Thymus (tissue), 14 donors: ENCODE measurements around the gene PPY. TPM values are rescaled to one million over a fixed set of nuclear protein-coding genes. Genes with fewer than 3 reads are reported as not detected.
A peak's percentile ranks its signal among the peaks of the same experiment; 100 is the strongest.

ENCODE experiments used
- DNase-seq, 9 donors: peaks; one replicate each; pipeline ENCODE4 v3.0.0-alpha.2; 2013; ENCODE audit warnings: low spot score in 9 of 9, low read depth in 6 of 9, missing footprints in 1 of 9
- H3K27ac ChIP-seq, 2 donors: one replicate each; pipeline ENCODE4 v1.5.1; 2013; ENCODE audit warnings: control low read depth in 1 of 2, low read depth in 1 of 2, low read length in 1 of 2, mild to moderate bottlenecking in 1 of 2, moderate library complexity in 1 of 2
- H3K27me3 ChIP-seq, 2 donors: one replicate each; pipeline ENCODE4 v1.5.1; 2013; ENCODE audit warnings: low read length in 1 of 2; ENCODE audit not compliant: control insufficient read depth in 2 of 2, insufficient read depth in 1 of 2
- H3K36me3 ChIP-seq, 2 donors: one replicate each; pipeline ENCODE4 v1.5.1; 2013; ENCODE audit warnings: low read length in 1 of 2, mild to moderate bottlenecking in 1 of 2, moderate library complexity in 1 of 2; ENCODE audit not compliant: control insufficient read depth in 2 of 2, insufficient read depth in 2 of 2
- H3K4me1 ChIP-seq, 2 donors: one replicate each; pipeline ENCODE4 v1.5.1; 2013; ENCODE audit warnings: low read length in 2 of 2; ENCODE audit not compliant: control insufficient read depth in 2 of 2, insufficient read depth in 2 of 2
- H3K4me3 ChIP-seq, 2 donors: one replicate each; pipeline ENCODE4 v1.5.1; 2013; ENCODE audit warnings: low read length in 2 of 2, control low read depth in 1 of 2, mild to moderate bottlenecking in 1 of 2
- H3K9me3 ChIP-seq, 2 donors: one replicate each; pipeline ENCODE4 v1.5.1; 2013; ENCODE audit warnings: low read length in 1 of 2, mild to moderate bottlenecking in 1 of 2; ENCODE audit not compliant: control insufficient read depth in 2 of 2, insufficient read depth in 1 of 2
- WGBS: extraction: QIAGEN DNeasy Blood & Tissue Kit; methylation state at CpG from one replicate; pipeline ENCODE4 v1.1.7; 2013; 5-methylcytosine and 5-hydroxymethylcytosine counted together
- long read RNA-seq, 10 donors: transcript quantifications; one replicate each; lab custom pipeline, GENCODE V29; 2026
- polyA plus RNA-seq: library from polyadenylated mRNA; stranded (reverse); fragments of 200-250 nt; gene quantifications from one replicate; pipeline ENCODE4 v1.2.3, GENCODE V29; 2013
- total RNA-seq: library from RNA; stranded (reverse); fragments of 120-200 nt; gene quantifications from one replicate; pipeline ENCODE4 v1.2.4, GENCODE V29; 2013
- donor health status: healthy.

The PPY gene, protein sequence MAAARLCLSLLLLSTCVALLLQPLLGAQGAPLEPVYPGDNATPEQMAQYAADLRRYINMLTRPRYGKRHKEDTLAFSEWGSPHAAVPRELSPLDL
- total RNA-seq (0.33 TPM), polyA plus RNA-seq (0.71 TPM)
- long read RNA-seq, donor 1, result 0 reads
- long read RNA-seq, donor 2, result 0 reads
- long read RNA-seq, donor 3, result 0 reads
- long read RNA-seq, donor 4, result 0 reads
- long read RNA-seq, donor 5, result 0 reads
- long read RNA-seq, donor 6, partial matches to known transcripts, result 0 of 1 reads
- long read RNA-seq, donor 6, other reads (novel, unspliced or antisense), result 0 of 1 reads
- long read RNA-seq, donor 7, result 0 reads
- long read RNA-seq, donor 8, result 0 reads
- long read RNA-seq, donor 9, result 0 reads
- long read RNA-seq, donor 10, result 0 reads

- H3K4me1 ChIP-seq, result peaks cover 0 to 4% of the 10 kb centered on the region in 2 donors
- 96% methylated on average over 17 of the region's 17 CpGs for whole genome bisulfite sequencing
- DNase-seq, result no peak
- no peaks in the 10 kb centered on the region for H3K36me3 ChIP-seq
- no peaks in the 10 kb centered on the region for H3K9me3 ChIP-seq
- H3K4me3 ChIP-seq, result no peak within 1 kb of the TSS
- peaks cover 10 to 49% of the 10 kb centered on the region in 2 donors for H3K27me3 ChIP-seq
- H3K27ac ChIP-seq, result no peak within 1 kb of the TSS
Measured at GRCh38 chr17:43942051-43942685, at the start of gene PPY. Gene PPY (minus strand): TSS chr17:43942476. CDS start chr17:43941654, 822 bp downstream.

DNA sequence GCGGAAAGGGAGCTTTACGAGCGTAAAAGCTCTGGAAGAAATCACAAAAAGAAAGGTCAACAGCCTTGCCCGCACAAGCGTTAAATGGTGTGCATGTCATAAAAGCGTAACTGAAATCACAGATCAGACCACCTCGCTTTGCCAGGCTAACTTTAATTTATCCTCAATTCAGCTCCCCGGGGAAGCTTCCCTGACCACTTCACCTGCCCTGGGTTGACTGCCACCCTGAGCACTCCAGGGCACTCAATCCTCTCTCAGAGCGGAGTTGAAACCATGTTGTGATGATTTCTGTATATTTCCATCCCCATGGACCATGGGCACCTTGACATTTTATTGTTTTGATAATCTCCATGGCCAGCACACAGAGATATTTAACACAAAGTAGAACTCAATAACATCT lies 46.0 kb upstream of the PPY start:
- H3K4me3 ChIP-seq, result no peak overlapping the region
- DNase-seq, result no peak
- H3K9me3 ChIP-seq, result no peaks in the 10 kb centered on the region
- H3K27ac ChIP-seq, result no peak overlapping the region
- WGBS, result 96% methylated on average over 9 of the region's 9 CpGs
- peaks cover 0 to 4% of the 10 kb centered on the region in 2 donors for H3K4me1 ChIP-seq
- H3K36me3 ChIP-seq, result no peaks in the 10 kb centered on the region
- H3K27me3 ChIP-seq, result peaks cover 17 to 66% of the 10 kb centered on the region in 2 donors

DNA sequence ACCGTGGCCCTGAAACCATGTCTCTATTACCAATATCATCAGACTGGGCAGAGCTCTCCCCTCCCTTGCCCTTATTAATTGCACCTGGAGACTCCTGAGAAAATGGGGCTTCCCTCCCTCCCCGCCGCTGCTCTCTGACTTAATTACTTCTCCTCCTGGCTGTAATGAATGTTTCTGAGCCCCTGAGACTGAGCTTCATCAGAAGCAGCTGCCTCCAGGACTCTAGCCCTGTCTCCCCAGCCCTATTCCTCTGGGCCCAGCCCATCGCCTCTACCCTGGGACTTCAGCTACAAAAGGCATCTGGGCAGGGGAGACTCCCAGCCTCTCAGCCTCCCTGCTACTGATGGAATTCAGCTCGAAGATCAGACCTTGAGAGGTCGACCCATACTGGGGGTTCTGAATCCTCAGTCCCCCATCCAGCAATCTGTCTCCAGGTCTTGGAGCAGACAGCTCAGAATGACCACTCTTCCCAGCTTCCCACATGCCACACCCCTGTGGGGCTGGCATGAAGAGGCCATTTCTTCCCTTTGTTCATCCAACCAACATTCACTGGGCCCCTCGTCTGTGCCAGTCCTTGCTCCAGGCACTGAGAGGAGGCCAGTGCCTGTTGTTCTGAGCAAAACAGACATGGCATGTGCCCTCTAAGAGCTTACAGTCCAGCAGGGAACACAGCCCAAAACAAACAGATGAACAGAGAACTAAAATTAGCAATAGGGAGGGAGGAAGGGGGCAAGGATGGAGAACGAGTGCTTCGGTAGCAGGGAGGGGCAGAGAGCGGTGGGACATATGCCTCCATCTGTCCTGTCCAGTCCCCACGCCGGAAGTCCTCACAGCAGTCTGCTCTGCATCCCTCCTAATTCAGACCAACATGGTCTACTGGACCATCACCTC lies 45.1 kb upstream of the PPY start:
- 83% methylated on average over 12 of the region's 12 CpGs for WGBS
- H3K36me3 ChIP-seq, result no peaks in the 10 kb centered on the region

DNA sequence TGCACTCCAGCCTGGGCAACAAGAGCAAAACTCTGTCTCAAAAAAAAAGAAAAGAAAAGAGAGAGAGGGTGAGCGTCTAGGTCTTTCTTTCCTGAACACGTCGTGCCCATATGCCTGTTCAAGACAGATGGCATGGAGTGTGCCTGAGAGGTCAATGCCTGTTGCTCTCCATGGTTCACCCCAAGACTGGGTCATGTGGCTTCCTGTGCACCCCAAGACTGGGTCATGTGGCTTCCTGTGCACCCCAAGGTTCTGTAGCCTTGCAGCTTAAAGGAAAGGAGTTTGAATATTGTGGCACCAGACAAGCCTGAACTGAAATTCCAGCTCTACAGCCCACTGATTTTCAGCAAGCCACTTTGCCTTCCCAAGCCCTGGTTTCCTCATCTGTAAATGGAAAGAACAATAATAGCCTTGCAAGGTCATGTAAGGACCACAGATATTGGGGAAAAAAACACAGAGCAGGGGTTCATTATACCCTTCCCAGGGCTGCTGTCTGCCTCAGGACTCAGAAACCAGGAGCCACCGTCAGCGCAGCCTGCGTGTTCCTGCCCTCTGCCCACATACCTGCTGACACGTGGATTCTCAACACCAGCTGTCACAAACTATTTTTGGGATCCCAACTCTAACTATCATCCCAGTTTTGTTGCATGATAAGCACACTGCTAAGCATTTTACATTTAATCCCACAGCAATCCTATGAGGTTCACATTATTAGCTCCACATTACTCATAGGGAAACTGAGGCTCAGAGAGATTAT lies 44.1 kb upstream of the PPY start:
- Histone ChIP-seq H3K27me3 (peaks cover 25 to 72% of the 10 kb centered on the region in 2 donors), H3K27ac (no peak overlapping the region), H3K36me3 (no peaks in the 10 kb centered on the region), H3K4me1 (peaks cover 0 to 4% of the 10 kb centered on the region in 2 donors), H3K4me3 (no peak overlapping the region), H3K9me3 (no peaks in the 10 kb centered on the region)
- 93% methylated on average over 7 of the region's 7 CpGs for WGBS
- no peak for DNase-seq

More for the DNA sequence above, 45.1 kb upstream of the PPY start:
- Histone ChIP-seq H3K4me3 (no peak overlapping the region), H3K9me3 (no peaks in the 10 kb centered on the region), H3K4me1 (peaks cover 0 to 4% of the 10 kb centered on the region in 2 donors), H3K27me3 (peaks cover 24 to 67% of the 10 kb centered on the region in 2 donors), H3K27ac (no peak overlapping the region)
- DNase-seq, result no peak

DNA sequence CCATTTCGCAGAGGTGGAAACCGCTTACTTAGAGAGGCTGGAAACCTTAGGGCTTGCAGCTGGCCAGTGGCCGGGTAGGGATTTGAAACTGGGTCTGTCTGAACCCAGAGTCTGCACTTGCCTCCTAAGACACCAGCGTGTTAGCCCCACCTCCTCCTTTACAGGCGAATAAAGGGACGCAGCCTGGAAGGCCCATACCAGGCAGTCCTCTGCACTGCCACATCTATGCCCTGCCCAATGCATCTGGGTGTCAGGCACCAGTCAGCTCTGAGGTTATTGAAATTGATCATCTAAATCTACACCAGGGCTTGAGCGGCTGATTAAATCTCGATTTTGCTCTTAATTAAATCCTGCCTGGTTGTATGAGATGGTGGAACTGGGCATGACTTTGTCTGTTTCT lies 42.2 kb upstream of the PPY start:
- Histone ChIP-seq H3K36me3 (no peaks in the 10 kb centered on the region), H3K27me3 (peaks cover 25 to 75% of the 10 kb centered on the region in 2 donors), H3K4me1 (peaks cover 0 to 4% of the 10 kb centered on the region in 2 donors), H3K27ac (no peak overlapping the region), H3K4me3 (no peak overlapping the region), H3K9me3 (no peaks in the 10 kb centered on the region)
- WGBS, result 95% methylated on average over 8 of the region's 8 CpGs
- DNase-seq, result no peak

- no peak for DNase-seq
Measured at GRCh38 chr17:43983515-43984411, 41.5 kb upstream of the PPY start.

GRCh38 chr17:43983196-43983514 lies 40.9 kb upstream of the PPY start:
- H3K9me3 ChIP-seq, result no peaks in the 10 kb centered on the region
- DNase-seq, result no peak
- peaks cover 25 to 78% of the 10 kb centered on the region in 2 donors for H3K27me3 ChIP-seq
- WGBS, result 21% methylated on average over 5 of the region's 5 CpGs
- H3K4me1 ChIP-seq, result peaks cover 0 to 4% of the 10 kb centered on the region in 2 donors
- H3K36me3 ChIP-seq, result no peaks in the 10 kb centered on the region
- no peak overlapping the region for H3K4me3 ChIP-seq
- no peak overlapping the region for H3K27ac ChIP-seq

More at GRCh38 chr17:43983515-43984411, 41.5 kb upstream of the PPY start:
- Histone ChIP-seq H3K27me3 (peaks cover 25 to 79% of the 10 kb centered on the region in 2 donors), H3K9me3 (no peaks in the 10 kb centered on the region), H3K27ac (no peak overlapping the region), H3K4me1 (peaks cover 0 to 4% of the 10 kb centered on the region in 2 donors), H3K4me3 (peak overlapping the region in 1 of 2 donors; percentile 10), H3K36me3 (no peaks in the 10 kb centered on the region)
- 5% methylated on average over 78 of the region's 78 CpGs for WGBS

DNA sequence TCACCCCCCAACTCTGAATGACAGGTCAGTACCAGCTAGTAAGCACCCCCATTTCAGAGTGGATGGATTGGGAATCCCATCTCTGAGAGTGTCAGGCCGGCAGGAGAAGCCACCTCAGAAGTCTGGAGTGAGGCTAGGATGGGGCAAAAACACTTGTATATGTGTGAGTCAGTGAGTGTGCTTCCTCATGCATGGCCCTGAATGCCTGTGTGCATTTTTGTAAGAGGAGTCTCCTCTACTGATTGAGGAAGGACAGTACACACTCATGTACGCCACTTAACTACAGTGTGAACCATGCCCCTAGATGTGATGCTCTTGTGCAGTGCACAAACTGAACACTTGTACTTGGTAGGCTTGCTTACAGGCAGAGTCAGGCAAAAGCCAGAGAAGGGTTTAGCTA lies 39.9 kb upstream of the PPY start:
- H3K4me3 ChIP-seq, result no peak overlapping the region
- no peaks in the 10 kb centered on the region for H3K36me3 ChIP-seq
- H3K9me3 ChIP-seq, result no peaks in the 10 kb centered on the region
- H3K27me3 ChIP-seq, result peaks cover 25 to 75% of the 10 kb centered on the region in 2 donors
- 93% methylated on average over 2 of the region's 2 CpGs for WGBS
- DNase-seq, result no peak
- H3K27ac ChIP-seq, result no peak overlapping the region
- H3K4me1 ChIP-seq, result peaks cover 0 to 4% of the 10 kb centered on the region in 2 donors
